NB4 (cell line): ENCODE results near the gene CD8B2.

Experiments used
- CTCF ChIP-seq: IDR thresholded peaks from one replicate; pipeline ENCODE4 v1.5.1; 2012; ENCODE audit warnings: low read depth, low read length
- POLR2A ChIP-seq: IDR thresholded peaks from 2 replicates; pipeline ENCODE4 v1.6.1; 2011; ENCODE audit warnings: mild to moderate bottlenecking; ENCODE audit not compliant: insufficient read length; ENCODE audit errors: extremely low read depth
- TF ChIP-seq, protein P1 (sequence below): IDR thresholded peaks from 2 replicates; pipeline ENCODE4 v1.6.1; 2011; ENCODE audit warnings: low read depth, low read length

- TF ChIP-seq CTCF: no peak
- TF ChIP-seq POLR2A: no peak
- TF ChIP-seq, protein P1, sequence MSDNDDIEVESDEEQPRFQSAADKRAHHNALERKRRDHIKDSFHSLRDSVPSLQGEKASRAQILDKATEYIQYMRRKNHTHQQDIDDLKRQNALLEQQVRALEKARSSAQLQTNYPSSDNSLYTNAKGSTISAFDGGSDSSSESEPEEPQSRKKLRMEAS: no peak
Measured at GRCh38 chr2:106547164-106547903, 60.2 kb downstream of the CD8B2 start.
